CD4-positive, alpha-beta T cell treated with Interleukin-17A for 1 hour (primary cell): ENCODE results near the gene ILRUN.
"Not testable (repeated sequence)": the region's sequence is repeated elsewhere in the genome, so short reads cannot be mapped to it uniquely, and the experiment has no call there.

ENCODE experiments used
- DNase-seq: peaks from one replicate; pipeline ENCODE4 v3.0.0-alpha.2; 2020

The ILRUN gene

DNA sequence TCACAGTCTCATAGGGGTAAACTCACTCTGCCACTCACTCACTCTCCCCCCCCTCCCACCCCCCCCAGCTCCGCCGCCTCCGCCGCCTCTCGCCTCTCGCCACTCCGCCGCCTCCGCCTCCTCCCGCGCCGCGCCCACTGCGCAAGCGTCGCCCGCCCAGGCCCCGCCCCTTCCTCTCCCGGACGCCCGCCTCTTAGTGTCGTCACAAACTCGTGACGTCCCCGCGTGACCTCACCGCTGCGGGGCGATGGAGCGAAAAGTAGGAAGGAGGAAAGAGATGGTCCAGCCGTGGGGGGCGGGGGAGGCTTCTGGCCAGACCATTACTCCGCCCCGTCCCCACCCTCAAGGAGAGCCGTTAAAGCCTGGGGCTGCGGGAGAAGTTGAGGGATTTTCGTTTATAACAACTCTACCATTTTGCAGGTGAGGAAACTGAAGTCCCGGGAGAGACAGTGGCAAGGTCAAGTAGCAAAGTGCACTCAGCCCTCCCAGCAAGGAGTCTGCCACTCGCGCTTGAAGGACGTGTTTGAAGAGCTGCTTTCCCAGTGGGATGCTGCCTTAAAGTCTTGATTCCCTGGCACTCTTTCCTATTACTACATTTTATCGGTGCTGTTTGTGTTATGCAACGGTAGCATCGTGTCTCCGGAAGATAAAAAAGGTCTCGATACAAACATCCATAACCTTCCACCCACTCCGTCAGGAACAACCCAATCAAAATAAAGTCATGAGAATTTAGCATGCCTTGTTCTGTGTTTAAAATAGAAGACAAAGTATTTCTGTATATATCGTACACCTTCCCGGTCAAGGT, at the start of gene ILRUN:
Gene ILRUN, minus strand, starts transcription at position 29 of the 805 bp plus-strand sequence. CDS start 164 bp downstream, outside the sequence.
- DNase-seq: peak; percentile 98

DNA sequence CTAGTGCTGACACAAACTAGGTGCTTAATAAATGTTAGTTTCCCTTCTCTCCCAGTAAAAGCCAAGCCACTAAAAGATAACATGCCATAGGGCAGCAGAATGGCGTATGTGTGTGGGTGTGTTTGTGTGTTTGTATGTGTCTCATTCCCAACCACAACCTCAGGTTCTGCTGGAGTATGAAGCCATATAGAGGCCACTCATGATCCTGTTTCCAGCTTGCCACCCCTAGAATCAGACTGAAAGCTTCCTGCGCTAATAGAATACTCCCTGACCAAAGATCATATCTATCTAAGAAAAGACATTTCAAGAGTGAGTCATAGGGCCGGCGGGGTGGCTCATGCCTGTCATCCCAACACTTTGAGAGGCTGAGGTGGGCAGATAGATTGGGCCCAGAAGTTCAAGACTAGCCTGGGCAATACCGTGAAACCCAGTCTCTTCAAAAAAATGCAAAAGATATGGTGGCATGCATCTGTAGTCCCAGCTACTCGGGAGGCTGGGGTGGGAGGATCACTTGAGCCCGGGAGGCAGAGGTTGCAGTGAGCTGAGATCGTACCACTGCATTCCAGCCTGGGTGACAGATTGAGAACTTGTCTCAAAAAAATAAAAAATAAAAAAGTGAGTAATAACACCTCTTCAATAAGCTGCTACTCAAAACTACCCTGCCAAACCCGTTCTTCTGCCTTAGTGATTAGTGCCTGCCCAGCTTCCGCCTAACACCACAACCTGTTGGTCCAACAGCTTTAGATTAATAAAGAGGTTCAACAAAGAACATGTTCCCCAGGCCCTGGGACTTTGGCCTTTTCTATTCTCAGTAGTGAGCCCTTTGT, 48.9 kb upstream of the ILRUN start:
- no peak for DNase-seq

DNA sequence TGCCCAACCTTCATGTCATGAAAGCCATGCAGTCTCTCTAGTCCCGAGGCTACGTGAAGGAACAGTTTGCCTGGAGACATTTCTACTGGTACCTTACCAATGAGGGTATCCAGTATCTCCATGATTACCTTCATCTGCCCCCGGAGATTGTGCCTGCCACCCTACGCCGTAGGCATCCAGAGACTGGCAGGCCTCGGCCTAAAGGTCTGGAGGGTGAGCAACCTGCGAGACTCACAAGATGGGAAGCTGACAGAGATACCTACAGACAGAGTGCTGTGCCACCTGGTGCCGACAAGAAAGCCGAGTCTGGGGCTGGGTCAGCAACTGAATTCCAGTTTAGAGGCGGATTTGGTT, 47.7 kb upstream of the ILRUN start:
- not testable (repeated sequence) for DNase-seq

DNA sequence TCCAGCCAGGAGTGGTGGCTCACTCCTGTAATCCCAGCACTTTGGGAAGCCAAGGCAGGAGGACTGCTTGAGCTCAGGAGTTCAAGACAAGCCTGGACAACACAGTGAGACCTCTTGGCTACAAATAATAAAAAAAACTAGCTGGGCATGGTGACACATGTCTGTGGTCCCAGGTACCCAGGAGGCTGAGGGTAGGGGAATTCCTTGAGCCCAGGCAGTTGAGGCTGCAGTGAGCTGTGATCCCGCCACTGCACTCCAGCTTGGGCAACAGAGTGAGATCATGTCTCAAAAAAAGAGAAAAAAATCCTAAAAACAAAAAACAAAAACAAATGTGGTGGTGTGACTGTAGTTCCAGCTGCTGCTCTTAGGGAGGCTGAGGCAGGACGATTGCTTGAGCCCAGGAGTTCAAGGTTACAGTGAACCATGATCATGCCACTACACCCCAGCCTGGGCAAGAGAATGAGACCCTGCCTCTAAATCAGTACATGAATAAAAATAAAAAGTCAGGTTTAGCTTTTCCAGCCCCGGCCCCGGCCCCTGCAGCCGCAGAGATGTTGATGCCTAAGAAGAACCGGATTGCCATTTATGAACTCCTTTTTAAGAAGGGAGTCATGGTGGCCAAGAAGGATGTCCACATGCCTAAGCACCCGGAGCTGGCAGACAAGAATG, 47.2 kb upstream of the ILRUN start:
- DNase-seq: no peak

DNA sequence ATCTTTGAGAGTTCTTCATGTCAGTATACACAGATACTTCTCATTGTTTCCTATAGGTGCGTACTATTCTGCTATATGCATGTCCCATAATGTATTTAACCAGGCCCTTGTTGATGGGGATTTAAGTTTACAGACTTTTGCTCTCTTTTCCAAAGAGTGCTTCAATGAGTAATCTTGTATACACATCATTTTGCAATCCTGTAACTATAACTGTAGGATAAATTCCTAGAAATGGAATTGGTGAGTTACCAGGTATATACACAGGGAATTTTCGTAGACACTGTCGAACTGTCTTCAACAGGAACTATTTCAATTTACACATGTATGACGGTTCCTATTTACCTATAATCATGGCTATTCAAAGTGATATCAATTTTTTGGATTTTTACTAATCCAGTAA, 45.5 kb upstream of the ILRUN start:
- no peak for DNase-seq

DNA sequence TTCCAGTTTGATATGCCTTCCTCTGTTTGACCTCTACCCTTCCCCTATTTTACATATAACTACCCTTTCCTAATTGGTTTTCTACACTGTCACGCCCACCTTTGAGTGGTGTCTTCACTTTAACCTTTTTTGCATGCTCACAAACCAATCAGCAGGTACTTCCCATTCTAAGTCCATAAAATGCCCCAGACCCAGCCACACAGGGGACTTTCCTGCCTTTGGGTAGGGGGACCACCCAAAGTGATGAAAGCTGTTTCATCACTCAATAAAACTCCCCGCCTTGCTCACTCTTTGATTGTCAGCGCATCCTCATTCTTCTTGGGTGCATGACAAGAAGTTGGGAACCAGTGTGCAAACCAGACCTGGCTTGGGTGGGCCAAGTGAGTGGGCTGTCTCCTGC, 40.3 kb upstream of the ILRUN start:
- DNase-seq: no peak

DNA sequence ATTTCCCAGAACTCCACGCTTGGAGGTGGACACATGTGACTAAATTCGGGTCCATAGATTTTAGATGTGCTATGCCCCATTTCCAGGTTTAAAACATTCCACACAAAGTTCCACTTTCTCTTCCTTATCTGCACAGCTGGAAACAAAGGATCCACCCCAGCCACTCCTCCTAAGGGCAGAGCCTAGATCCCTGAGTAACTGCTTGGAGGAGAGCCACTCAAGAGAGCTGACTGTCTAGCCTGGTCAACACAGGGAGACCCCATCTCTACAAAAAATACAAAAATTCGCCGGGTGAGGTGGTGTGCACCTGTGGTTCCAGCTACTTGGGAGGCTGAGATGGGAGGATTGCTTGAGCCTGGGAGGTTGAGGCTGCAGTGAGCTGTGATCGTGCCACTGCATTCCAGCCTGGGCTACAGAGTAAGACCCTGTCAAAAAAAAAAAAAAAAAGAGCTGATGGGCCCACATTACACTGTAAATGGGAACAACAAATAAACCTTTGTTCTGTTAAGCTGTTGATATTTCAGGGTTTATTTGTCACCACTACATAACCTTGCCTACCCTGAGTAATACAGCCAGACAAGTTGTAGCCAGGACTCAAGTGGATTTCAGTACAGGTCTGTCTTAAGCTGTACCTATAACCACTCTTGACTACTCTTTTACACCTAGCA, 35.0 kb upstream of the ILRUN start:
- no peak for DNase-seq

DNA sequence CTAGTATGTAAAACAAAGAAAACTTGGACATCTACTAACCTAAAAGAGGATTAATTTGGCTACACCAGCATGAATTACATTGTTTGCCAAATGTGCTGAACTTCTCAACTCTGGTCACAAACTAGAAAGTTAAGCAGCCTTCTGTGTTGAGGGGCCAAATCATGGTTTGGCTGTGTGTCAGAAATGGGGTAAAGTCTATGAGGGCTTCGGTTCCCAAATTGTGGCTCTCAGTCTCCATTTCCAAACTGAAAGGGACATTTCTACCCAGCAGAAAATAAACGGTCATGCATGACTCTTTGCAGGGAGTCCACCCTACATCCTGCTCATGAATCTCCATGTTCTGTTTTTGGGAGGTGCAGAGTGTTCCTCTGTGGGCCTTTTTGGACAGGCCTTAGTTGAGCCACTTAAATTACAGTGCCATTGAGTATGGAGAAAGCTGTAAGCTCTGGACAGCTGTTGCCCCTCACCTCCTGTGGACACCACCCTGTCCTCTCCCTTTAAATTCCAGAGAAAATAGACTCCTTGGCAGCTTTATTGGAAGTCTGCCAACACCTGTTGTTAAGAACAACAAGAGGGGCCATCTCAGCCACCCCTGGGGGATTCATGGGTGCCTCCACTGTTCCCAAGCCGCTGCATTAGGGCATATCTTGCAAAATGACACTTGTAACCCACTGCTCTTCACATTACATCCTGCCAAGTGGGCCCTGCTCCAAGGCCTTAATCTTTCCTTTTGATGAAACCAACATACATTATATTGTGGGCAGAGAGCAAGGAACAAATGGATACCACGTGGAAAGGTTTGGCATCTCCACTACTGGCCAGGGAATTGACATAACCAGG, 33.3 kb upstream of the ILRUN start:
- DNase-seq: no peak

DNA sequence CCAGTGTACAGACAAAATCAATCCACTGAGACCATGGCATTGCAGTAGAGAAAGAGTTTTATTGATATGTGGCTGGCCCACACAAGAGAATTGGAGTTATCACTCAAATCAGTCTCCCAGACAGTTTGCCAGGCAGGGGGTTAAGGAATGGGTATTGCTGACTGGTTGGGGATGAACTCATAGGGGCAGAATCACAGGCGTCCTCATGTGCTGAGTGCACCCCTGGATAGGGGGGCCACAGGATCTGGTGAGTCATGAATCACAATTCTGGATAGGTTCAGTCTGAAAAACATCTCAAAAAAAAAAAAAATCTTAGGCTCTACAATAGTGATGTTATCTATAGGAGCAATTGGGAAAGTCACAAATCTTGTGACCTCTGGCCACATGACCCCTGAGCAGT, 29.5 kb upstream of the ILRUN start:
- no peak for DNase-seq

DNA sequence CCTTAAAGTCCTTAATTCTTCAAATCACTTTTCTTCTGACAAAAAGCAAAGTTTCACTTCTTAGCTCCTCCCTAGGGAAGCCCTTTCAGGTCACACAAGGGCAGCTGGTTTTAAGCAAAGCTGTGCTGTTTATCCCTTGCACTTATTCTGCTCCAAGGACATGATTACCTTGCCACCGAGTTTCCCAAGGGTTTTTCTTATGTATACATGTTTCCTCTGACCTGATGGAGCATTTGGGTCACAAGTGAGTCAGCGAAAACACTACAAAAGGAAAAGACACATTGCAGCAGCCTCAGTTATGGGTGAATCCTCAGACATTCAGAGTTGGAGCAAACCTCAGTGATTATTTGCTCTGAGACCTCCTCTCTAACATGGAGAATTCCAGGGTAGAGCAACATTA, 26.6 kb upstream of the ILRUN start:
- DNase-seq: no peak

DNA sequence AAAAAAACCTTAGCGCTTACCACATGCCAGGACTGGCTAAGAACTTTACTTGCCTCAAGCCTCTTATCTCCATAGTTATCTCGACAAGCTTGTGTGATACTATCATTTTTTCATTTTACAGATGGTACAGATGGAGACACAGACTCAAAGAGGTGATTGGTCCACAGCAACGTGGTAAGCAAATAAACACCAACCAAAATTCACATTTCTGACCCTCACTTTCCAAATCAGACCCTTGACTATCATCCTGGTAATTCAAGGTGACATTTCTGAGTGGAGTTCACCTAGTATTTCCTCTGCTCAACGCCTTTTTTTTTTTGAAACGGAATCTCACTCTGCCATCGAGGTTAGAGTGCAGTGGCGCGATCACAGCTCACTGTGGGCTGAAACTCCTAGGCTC, 25.9 kb upstream of the ILRUN start:
- DNase-seq: no peak

DNA sequence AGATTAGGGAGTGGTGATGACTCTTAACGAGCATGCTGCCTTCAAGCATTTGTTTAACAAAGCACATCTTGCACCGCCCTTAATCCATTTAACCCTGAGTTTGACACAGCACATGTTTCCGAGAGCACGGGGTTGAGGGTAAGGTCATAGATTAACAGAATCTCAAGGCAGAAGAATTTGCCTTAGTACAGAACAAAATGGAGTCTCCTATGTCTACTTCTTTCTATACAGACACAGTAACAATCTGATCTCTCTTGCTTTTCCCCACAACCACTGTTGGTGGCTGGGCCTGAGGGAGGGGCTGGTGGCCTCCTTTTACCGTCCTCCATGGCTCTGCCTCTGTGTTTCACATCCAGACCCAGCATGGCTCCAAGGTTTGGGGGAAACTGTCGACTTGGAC, 23.6 kb upstream of the ILRUN start:
- DNase-seq: not testable (repeated sequence)

DNA sequence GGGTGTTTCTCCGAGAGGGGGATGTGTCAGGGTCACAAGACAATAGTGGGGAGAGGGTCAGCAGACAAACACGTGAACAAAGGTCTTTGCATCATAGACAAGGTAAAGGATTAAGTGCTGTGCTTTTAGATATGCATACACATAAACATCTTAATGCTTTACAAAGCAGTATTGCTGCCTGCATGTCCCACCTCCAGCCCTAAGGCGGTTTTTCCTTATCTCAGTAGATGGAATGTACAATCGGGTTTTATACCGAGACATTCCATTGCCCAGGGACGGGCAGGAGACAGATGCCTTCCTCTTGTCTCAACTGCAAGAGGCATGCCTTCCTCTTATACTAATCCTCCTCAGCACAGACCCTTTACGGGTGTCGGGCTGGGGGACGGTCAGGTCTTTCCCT, 23.1 kb upstream of the ILRUN start:
- not testable (repeated sequence) for DNase-seq

DNA sequence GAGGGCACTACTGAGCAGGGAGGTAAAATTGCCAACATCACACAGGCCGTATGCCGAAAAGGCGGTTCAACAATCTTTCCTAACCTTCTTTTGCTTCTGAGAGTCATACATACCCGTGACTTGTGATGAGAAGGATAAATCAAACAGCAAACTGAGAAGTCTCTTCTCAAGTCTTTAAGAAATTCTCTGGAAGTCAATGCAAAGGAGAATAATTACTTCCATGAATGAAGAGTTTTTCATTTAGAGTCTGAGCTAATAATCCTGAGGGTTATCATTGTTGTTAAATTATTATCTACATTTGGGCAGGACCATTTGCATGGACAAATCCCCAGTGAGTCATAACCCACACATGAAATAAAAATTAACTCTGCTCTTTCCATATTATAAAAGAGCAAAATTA, 22.4 kb upstream of the ILRUN start:
- DNase-seq: no peak

DNA sequence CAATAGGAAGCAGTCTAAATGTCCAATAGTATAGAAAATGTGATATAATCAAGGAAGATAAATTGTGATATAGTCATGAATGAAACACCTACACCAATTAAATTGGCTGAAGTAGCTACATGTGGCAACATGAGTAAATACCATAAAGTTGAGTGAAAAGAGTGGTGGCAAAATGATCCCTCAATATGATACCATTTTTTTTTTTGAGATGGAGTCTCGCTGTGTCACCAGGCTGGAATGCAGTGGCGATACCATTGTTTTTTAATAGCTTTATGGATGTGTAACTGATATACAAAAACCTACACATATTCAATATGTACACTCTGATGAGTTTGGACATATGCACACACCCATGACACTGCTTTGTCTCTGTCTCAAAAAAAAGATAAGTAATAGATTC, 20.9 kb upstream of the ILRUN start:
- DNase-seq: no peak

DNA sequence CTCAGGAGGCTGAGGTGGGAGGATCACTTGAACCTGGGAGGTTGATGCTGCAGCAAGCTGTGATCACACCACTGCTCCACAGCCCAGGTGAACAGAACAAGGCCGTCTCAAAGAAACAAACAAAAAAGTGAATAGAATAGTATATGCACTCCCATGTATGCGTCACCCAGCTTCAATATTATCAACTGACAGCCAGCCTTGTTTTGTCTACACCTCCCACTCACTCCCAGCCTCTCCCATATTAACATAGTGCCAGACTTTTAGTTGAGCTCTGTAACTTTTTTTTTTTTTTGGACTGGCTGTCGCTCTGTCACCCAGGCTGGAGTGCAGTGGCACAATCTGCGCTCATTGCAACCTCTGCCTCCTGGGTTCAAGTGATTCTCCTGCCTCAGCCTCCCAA, 18.1 kb upstream of the ILRUN start:
- no peak for DNase-seq

DNA sequence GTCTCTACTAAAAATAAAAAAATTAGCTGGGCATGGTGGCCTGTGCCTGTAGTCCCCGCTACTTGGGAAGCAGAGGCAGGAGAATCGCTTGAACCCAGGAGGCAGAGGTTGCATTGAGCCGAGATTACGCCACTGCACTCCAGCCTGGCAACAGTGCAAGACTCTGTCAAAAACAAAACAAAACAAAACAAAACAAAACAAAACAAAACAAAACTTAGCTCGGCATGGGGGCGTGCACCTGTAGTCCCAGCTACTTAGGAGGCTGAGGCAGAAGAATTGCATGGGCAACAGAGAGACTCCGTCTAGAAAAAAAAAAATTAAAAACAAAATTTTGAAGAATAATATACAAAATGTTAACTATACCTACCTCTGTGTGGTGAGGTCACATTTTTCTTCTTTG, 16.3 kb upstream of the ILRUN start:
- not testable (repeated sequence) for DNase-seq

DNA sequence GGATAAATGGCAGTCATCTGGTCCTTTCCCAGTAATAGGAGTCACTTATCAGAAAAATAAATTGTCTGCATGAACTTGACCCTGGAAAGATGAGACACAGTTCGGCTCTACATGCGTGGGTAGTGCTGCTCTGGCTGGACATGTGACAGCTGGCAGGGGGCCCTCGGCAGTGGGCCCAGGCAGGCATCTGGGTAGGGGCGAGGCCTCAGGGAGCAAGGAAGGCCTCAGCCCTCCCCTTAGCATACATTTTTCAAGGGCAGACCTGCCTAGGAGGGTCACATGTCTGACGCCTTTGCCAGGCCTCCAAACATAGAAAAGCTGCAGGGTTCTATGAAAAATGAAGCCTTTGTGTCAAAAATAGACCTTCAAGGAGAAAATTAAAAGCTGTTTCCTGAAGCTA, 12.8 kb upstream of the ILRUN start:
- no peak for DNase-seq

DNA sequence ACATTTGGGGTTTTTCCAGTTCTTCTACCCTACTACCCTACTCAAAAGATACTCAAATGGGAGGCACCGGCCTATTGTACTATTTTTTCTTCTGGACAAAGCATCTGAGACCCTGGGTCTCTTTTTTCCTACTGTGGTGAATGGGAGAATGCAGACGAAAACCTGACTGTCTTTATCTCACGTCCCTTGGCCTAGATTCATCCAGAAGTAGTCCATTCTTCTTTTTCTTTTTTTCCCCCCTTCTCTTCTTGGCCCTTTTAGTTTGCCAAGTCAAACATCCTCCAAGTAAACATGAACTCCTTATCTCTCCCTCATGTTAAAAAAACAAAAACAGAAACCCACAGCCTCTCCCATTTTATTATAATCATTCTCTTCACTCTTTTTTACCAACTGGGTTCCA, 8.7 kb upstream of the ILRUN start:
- no peak for DNase-seq

DNA sequence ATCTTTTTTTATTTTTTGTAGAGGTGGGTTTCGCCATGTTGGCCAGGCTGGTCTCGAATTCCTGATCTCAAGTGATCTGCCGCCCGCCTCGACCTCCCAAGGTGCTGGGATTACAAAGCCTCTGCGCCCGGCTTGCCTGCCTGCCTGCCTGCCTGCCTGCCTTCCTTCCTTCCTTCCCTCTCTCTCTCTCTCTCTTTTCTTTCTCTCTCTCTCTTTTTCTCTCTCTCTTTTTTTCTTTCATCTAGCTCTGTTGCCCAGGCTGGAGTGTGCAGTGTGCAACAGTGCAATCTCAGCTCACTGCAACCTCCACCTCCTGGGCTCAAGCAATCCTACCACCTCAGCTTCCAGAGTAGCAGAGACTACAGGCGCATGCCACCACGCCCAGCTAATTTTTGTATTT, 4.6 kb upstream of the ILRUN start:
- no peak for DNase-seq

DNA sequence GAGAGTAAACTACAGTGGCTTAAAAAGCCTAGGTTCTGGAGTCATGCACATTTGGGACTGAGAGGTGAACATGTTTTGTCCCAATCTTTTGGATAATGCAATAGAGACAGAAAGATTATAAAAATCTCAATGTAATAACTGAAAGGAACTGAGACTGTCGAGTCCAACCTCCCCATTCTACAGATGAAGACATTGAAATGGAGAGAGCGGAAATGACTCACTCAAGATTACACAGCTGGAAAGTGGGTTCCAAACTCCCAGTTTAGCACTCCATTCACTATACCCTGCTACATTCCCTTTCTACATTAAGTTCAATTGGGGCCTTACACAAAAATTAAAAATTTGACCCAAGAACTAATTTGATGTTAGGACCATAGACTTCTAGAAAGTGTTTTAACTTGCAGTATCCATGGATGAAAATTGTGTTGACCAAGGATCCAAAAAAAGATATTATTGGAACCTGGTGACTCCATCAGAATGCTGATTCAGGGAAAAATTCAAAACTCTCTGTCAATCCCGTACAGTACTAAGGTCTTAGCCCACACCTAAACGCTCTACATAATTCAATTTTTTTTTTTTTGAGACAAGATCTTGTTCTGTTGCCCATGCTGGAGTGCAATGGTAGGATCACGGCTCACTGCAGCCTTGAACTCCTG, 1.5 kb upstream of the ILRUN start:
- DNase-seq: no peak

DNA sequence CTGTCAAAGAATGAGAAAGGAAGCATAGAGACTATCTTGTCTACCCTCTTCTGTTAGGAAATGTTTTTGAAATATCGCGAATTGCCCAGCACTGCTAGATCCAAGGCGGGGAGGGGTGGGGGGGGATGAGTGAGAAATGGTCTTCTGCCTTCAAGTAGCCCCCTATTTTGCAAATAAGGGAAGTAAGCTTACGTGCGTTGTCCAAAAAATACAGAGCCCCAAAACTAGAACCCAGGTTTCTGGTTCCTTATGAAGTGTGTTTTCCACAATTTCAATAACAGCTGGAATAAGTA, 923 bp upstream of the ILRUN start:
- no peak for DNase-seq
